Retina (tissue), 1 donor: Measurements from ENCODE around the gene MPP3.
"Not testable (repeated sequence)": the region's sequence is repeated elsewhere in the genome, so short reads cannot be mapped to it uniquely, and the experiment has no call there.

Experiments used
- DNase-seq: peaks from one replicate; pipeline ENCODE4 v3.0.0-alpha.2; 2016

Gene MPP3

GRCh38 chr17:43860927-43861622 is 28.1 kb upstream of the MPP3 start:
- no peak for DNase-seq

- DNase-seq, result no peak
These were observed 27.3 kb upstream of the MPP3 start for GRCh38 chr17:43860077-43860725.

- DNase-seq, result no peak
These were observed 25.1 kb upstream of the MPP3 start for GRCh38 chr17:43857957-43858600.

- no peak for DNase-seq
These were observed 24.2 kb upstream of the MPP3 start for GRCh38 chr17:43857141-43857540.

- DNase-seq, result no peak
These were observed 23.2 kb upstream of the MPP3 start for GRCh38 chr17:43856141-43856540.

GRCh38 chr17:43855061-43855460 is 22.1 kb upstream of the MPP3 start:
- no peak for DNase-seq

GRCh38 chr17:43854498-43854897 is 21.6 kb upstream of the MPP3 start:
- no peak for DNase-seq

GRCh38 chr17:43853546-43853945 is 20.6 kb upstream of the MPP3 start:
- no peak for DNase-seq

GRCh38 chr17:43852571-43852970 is 19.6 kb upstream of the MPP3 start:
- no peak for DNase-seq

- DNase-seq, result no peak
These were observed 16.2 kb upstream of the MPP3 start for GRCh38 chr17:43849116-43849515.

GRCh38 chr17:43848601-43849000 is 15.7 kb upstream of the MPP3 start:
- no peak for DNase-seq

GRCh38 chr17:43846963-43847371 is 14.0 kb upstream of the MPP3 start, which contains the start of gene CD300LG:
Gene CD300LG, plus strand, starts transcription at chr17:43847176. Its CDS starts 41 bp downstream, at chr17:43847217.
- DNase-seq, result peak; percentile 24

GRCh38 chr17:43846221-43846712 is 13.3 kb upstream of the MPP3 start:
- DNase-seq, result peak; percentile 80

- DNase-seq, result no peak
These were observed 12.8 kb upstream of the MPP3 start for GRCh38 chr17:43845766-43846165.

- no peak for DNase-seq
These were observed 11.3 kb upstream of the MPP3 start for GRCh38 chr17:43844241-43844640.

- DNase-seq, result no peak
These were observed 10.0 kb upstream of the MPP3 start for GRCh38 chr17:43842975-43843325.

- DNase-seq, result not testable (repeated sequence)
These were observed 9.4 kb upstream of the MPP3 start for GRCh38 chr17:43842091-43842974.

- no peak for DNase-seq
These were observed 8.3 kb upstream of the MPP3 start for GRCh38 chr17:43841282-43841681.

GRCh38 chr17:43840814-43841213 is 7.9 kb upstream of the MPP3 start:
- DNase-seq, result no peak

- no peak for DNase-seq
These were observed 6.7 kb upstream of the MPP3 start for GRCh38 chr17:43839670-43840108.

- DNase-seq, result no peak
These were observed 1.2 kb upstream of the MPP3 start for GRCh38 chr17:43834106-43834505.

- DNase-seq, result peak; percentile 63
These were observed 574 bp downstream of the MPP3 start for GRCh38 chr17:43832168-43832975.
